ENCODE results near the gene ID3. TPM values are rescaled to one million over a fixed set of nuclear protein-coding genes. Genes with fewer than 3 reads are reported as not detected.

ID3 gene
- total and polyA plus RNA-seq, 9 of the 15 experiments (the other 6 are each of a cell fraction or from before 2014, with no cell fraction given), result 6.8 to 59.8 (median 23.5) TPM

DNA sequence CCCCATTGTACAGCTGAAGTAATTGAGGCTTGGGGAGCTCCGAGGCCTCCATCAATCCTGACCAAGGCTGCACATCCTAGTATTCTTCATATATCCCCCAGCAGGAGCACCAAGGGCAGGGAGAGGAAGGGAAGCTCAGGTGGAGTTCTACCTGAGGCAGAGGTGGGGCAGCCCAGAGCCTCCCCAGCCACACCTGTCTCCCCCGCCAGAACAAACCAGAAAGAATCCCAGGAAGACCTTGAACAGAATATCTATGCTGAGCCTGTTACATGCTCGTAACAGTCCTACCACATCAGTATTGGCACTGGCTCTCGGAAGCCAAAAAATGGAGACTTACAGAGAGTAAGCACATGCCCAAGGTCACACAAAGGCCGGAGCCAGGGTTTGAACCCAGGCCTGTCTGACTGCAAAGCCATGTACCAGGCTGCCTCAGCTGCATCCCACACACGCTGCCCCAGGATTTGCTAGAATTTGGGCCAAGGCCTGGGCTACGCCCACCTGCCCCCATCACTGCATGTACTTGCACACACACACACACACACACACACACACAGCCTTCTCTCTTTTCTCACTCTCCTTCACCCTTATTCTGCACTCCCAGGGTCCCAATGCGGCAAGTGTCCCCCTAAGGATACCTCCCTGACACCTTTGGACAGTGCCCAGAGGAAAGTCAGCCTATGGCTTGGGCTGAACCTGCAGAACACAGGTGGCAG, 32.8 kb downstream of the ID3 start:
- ATAC-seq (no peak), DNase-seq (ENCODE audit: extremely low read depth in 1 of 4, low spot score in 3 of 4) (no peak), FAIRE-seq (no peak)
- BruUV-seq (replicated peaks), result no TSS peak
- WGBS (ENCODE audit: insufficient coverage, low coverage, missing lambda C conversion rate), result 95% methylated on average over 8 of the region's 8 CpGs
- no peak overlapping the region for H2AFZ ChIP-seq (ENCODE audit: low read depth, low read length)
- H3K27me3 ChIP-seq (ENCODE audit: control insufficient read depth in 2 of 2, insufficient read depth in 2 of 2, low read length in 2 of 2), result no peaks in the 10 kb centered on the region
- intact Hi-C loops (cut with micrococcal nuclease), result no loop called here
- H3K4me3 ChIP-seq, result no peak overlapping the region
- no peak overlapping the region for H3K27ac ChIP-seq (ENCODE audit: extremely low read depth, low read depth, low read length)
- H3K9me3 ChIP-seq (replicated peaks; ENCODE audit: control insufficient read depth, insufficient read depth, low read depth, low read length), result no peaks in the 10 kb centered on the region
- H3K4me2 ChIP-seq (ENCODE audit: insufficient read depth, low read length), result no peak overlapping the region
- in situ Hi-C loops (cut with MboI), result no loop called here
- H3K9me1 ChIP-seq (ENCODE audit: control insufficient read depth, insufficient read depth, low read length), result peaks cover 18% of the 10 kb centered on the region
- peaks cover 41 to 60% of the 10 kb centered on the region in 2 experiments for H3K4me1 ChIP-seq (replicated peaks in 1 of 2; ENCODE audit: control insufficient read depth in 2 of 2, insufficient read depth in 2 of 2, low read length in 2 of 2)
- peaks cover 53% of the 10 kb centered on the region for H3K36me3 ChIP-seq (ENCODE audit: control insufficient read depth, insufficient read depth, low read length)
- ChIA-PET POLR2A (interaction anchor here (0.6 to 7.0 kb wide), 7 partner anchors 10 to 276 kb away, joined by 3 to 65 read pairs (median 4); partner anchors contain the start of gene RPL11), CTCF (ENCODE audit: low intra/inter-chr PET ratio) (no interaction called here)
- peaks cover 65% of the 10 kb centered on the region for H3K79me2 ChIP-seq (ENCODE audit: control insufficient read depth, insufficient read depth, low read length)
- H3K9ac ChIP-seq (ENCODE audit: insufficient read depth in 1 of 2, low read depth in 2 of 2, low read length in 2 of 2), result peak overlapping the region in 1 of 2 experiments; percentile 73; a peak in 1 of 4 replicates
- peaks cover 31% of the 10 kb centered on the region for H4K20me1 ChIP-seq (replicated peaks; ENCODE audit: control insufficient read depth, insufficient read depth, low read length)
- TF ChIP-seq SMARCE1 (IDR thresholded peaks at IDR 0.05) (no peak), CBFB (CRISPR knock-in tag; IDR thresholded peaks at IDR 0.05) (0 out of 2 replicates have a peak, but pooled peaks have one; percentile 51), CHCHD3 (CRISPR knock-in tag; IDR thresholded peaks at IDR 0.05) (no peak), COPS2 (conservative IDR thresholded peaks at IDR 0.05) (no peak), EGR1 (conservative IDR thresholded peaks at IDR 0.05) (no peak), RBM25 (IDR thresholded peaks at IDR 0.05; ENCODE audit: low read depth, low read length, severe bottlenecking) (peak; percentile 17), MED1 (CRISPR knock-in tag; IDR thresholded peaks at IDR 0.05; ENCODE audit: borderline replicate concordance) (0 out of 2 replicates have a peak, but pooled peaks have one; percentile 53), NR3C1 (CRISPR knock-in tag; IDR thresholded peaks at IDR 0.05) (no peak), LARP7 (IDR thresholded peaks at IDR 0.05) (no peak)
- TF ChIP-seq, protein P1, sequence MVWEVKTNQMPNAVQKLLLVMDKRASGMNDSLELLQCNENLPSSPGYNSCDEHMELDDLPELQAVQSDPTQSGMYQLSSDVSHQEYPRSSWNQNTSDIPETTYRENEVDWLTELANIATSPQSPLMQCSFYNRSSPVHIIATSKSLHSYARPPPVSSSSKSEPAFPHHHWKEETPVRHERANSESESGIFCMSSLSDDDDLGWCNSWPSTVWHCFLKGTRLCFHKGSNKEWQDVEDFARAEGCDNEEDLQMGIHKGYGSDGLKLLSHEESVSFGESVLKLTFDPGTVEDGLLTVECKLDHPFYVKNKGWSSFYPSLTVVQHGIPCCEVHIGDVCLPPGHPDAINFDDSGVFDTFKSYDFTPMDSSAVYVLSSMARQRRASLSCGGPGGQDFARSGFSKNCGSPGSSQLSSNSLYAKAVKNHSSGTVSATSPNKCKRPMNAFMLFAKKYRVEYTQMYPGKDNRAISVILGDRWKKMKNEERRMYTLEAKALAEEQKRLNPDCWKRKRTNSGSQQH (CRISPR knock-in tag; IDR thresholded peaks at IDR 0.05), result 0 out of 2 replicates have a peak, but pooled peaks have one; percentile 29
- TF ChIP-seq, protein P2, sequence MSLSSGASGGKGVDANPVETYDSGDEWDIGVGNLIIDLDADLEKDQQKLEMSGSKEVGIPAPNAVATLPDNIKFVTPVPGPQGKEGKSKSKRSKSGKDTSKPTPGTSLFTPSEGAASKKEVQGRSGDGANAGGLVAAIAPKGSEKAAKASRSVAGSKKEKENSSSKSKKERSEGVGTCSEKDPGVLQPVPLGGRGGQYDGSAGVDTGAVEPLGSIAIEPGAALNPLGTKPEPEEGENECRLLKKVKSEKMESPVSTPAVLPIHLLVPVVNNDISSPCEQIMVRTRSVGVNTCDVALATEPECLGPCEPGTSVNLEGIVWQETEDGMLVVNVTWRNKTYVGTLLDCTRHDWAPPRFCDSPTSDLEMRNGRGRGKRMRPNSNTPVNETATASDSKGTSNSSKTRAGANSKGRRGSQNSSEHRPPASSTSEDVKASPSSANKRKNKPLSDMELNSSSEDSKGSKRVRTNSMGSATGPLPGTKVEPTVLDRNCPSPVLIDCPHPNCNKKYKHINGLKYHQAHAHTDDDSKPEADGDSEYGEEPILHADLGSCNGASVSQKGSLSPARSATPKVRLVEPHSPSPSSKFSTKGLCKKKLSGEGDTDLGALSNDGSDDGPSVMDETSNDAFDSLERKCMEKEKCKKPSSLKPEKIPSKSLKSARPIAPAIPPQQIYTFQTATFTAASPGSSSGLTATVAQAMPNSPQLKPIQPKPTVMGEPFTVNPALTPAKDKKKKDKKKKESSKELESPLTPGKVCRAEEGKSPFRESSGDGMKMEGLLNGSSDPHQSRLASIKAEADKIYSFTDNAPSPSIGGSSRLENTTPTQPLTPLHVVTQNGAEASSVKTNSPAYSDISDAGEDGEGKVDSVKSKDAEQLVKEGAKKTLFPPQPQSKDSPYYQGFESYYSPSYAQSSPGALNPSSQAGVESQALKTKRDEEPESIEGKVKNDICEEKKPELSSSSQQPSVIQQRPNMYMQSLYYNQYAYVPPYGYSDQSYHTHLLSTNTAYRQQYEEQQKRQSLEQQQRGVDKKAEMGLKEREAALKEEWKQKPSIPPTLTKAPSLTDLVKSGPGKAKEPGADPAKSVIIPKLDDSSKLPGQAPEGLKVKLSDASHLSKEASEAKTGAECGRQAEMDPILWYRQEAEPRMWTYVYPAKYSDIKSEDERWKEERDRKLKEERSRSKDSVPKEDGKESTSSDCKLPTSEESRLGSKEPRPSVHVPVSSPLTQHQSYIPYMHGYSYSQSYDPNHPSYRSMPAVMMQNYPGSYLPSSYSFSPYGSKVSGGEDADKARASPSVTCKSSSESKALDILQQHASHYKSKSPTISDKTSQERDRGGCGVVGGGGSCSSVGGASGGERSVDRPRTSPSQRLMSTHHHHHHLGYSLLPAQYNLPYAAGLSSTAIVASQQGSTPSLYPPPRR (CRISPR knock-in tag; IDR thresholded peaks at IDR 0.05; ENCODE audit: borderline replicate concordance), result 0 out of 2 replicates have a peak, but pooled peaks have one; percentile 54
- TF ChIP-seq, protein P3, sequence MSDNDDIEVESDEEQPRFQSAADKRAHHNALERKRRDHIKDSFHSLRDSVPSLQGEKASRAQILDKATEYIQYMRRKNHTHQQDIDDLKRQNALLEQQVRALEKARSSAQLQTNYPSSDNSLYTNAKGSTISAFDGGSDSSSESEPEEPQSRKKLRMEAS (CRISPR knock-in tag; IDR thresholded peaks at IDR 0.05), result no peak
